Measurements from ENCODE around the gene DRGX.

Gene DRGX

DNA sequence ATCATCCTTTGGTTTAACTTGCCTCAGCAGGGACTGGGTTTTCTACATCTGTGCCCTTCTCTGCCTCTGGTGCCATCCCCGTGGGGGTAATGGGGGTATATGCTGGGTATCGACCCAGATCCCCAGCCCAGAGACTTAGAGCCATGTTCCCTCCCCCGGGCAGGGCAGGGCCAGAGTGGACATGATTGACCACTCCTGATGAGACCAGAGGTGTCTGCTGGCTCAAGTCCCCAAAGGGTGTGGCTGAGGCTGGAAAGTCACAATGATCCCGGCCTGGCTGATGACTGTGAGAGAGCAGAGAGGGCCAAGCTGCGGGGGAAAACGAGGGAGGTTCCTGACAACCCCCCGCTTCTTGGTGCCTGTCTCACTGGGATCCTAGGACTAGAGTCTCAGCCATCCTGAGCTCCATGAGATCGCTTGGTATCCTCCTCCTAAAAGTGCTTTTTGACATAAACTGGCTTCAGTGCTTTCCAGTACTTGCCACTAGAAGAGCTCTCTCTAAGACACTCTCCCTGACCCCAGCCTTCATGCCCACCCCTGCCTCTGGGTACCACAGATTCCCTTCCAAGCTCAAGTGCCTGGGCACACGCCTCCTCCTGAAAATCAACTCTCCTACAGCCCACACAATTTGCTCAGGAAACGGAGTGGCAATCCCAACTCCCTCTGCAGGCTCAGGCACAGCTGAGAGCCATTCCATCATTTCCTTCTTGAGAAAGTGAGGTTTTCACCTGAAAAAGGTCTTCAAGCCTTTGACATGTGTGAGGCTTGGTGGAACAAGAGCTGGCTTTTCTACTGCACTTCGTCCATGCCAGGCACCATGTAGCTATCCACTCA lies 33.9 kb downstream of the DRGX start:
- DNase-seq (ENCODE audit: low read depth in 3 of 3): no peak

DNA sequence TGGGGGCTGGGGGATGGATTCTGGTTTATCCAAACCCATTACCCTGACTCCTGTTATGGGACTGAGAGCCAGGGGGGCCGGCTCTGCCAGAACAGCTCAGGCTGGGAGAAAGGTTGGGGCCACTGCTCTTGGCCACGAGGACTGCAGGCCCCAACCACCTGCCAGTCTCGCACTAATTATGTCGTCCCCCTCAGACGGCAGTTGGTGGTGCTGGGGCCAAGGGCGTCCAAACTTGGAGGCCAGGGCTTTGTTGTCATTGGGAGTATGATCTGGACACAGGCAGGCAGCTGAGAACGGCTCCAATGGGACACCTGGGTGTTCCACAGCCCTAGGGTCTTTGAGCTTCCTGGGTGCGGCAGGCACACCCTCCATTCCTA lies 34.7 kb downstream of the DRGX start:
- no peak for DNase-seq (ENCODE audit: low read depth in 3 of 3)

DNA sequence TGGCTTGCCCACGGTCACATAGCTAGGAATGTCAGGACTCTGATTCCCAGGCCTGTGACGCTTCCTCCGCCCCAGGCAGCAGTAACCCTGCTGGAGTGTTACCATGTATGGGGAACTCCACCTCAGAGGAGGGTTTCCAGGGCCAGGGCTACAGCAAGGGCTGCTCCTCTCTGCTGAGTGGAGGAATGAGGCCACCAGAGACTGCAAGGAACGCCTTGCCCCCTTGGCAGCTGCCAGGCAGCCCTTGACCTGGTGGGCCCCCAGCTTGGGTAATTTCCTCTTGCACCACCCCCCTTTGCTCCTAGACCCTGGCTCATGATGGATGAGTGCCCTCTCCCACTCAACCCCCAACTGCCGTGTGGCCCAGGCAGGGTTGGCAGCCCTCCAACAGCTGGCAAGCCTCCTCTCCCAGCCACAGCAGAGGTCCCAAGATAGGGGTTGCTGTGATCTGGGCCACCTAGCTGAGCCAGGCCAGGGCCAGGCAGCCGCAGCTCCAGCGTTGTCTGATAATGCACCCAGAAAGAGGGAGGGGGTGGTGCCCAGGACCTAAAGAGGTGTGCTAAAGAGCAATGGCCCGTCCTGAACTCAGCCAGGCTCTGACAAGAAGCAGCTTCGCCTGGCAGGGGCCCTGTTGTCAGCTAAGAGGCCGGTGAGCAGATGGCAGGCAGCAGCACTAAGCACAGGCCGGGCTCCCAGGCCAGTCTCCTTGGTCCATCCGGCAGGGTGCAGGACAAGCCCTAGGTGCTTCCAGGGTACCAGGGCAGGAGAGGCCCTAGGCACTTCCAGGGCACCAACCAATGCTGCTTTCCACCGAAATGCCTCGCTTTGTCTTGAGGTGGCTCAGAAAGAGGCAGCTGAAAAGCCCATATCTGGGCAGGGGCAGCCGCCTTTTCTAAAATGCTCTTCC lies 35.4 kb downstream of the DRGX start:
- no peak for DNase-seq (ENCODE audit: low read depth in 3 of 3)

DNA sequence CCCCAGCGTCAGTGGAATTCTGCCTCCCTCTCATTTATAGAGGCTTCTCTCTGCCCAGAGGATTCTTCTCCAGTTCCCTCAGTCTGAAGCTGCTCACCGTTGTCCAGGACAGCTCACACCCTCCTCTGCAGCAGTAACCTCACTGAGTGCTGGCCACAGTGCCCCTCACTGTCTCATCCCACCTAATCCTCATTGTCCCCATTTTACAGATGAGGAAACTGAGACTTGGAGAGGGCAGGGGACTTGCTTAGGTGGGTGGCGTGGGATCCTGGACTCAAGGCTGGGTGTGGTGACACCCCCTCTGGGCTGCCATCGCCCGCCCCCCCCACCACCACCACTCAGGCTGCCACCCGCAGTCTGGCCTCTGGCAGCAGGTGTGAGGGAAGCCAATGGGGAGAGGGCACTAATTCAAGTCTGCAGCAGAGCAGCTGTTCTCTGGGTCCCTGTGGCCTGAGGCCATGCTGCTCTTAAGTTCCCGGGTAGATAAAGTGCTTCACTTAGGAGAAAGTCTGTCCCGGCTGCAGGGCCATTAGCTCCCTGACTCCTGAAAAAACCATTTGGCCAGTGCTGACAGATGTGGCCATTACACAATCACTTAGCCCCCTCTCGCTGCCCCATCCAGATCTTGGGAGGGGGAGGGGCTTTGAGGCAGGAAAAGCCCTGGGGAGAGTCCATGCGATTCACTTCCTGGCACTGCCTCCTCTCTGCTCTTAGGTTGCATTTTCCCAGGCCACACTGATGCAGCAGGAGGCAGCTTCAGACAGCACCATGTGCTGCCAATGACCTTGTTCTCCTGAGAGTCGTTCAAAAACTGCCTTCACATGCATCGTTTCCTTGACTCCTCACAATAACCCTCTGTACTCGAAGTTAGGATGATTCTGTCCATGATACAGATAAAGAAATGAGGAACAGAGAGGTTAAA lies 36.3 kb downstream of the DRGX start:
- DNase-seq (ENCODE audit: low read depth in 3 of 3): no peak

DNA sequence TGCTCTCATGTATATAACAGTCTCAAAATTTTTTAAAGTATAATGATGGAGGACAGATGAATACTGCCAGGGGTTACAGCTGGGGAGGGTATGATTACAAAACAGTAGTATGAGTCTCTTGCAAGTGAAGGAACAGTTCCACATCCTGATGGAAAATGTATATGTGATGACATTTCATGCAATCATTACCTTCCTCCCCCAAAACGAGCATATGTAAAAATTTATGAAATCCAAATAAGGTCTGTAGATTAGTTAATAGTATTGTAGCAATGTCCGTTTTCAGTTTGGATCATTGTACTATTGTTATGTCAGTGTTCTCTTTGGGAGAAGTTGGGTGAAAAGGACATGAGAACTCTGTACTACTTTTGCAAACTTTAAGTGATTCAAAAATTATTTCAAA lies 38.0 kb downstream of the DRGX start:
- DNase-seq (ENCODE audit: low read depth in 3 of 3): no peak

DNA sequence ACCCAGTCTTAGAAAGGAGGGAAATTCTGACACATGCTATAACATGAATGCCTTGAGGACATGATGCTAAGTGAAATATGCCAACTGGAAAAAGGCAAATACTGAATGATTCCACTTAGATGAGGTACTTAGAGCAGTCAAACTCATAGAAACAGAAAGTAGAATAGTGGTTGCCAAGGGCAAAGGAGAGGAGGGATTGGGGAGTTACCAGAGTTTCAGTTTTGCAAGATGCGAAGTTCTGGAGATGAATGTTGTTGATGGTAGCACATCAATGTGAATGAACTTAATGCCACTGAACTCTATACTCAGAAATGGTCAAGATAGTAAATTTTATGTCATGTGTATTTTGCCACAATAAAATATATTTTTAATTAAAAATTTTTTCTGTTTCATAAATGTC lies 38.9 kb downstream of the DRGX start:
- no peak for DNase-seq (ENCODE audit: low read depth in 3 of 3)

DNA sequence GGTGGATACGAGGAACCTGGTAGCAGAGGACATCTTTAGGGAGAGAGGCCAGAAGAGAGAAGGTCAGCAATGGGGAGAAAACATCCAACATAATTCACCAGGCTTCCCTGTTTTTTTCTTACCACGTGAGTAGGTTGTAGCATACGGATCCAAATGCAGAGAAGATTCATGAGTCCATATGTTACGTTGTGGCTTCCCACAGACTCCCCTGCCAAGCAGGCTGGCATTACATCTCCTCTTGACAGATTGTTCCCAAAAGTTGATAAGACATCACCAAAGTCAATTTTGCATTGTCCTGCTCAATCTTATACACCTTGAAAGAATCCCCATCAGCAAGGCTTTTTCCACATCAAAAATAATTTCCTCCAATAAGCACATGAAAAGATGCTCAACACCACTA lies 39.7 kb downstream of the DRGX start:
- DNase-seq (ENCODE audit: low read depth in 3 of 3): no peak

DNA sequence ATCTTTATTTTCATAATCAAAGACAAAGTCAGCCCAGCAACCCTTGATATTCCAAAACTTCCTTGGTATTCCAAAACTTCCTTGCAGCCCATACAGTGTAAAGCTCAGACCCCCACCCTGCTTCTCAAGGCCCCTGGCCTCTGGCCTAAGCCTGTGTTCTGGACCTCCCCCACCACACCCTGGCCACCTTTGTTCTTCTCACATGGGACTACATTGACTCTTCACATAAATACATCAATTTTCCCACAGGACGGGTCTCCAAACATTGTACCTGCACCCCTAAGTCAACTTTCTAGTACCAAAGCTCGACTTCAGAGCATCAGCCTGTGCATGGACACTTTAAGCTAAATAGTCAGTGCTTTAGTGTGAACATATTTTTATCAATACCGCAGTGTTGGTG lies 40.7 kb downstream of the DRGX start:
- no peak for DNase-seq (ENCODE audit: low read depth in 3 of 3)

DNA sequence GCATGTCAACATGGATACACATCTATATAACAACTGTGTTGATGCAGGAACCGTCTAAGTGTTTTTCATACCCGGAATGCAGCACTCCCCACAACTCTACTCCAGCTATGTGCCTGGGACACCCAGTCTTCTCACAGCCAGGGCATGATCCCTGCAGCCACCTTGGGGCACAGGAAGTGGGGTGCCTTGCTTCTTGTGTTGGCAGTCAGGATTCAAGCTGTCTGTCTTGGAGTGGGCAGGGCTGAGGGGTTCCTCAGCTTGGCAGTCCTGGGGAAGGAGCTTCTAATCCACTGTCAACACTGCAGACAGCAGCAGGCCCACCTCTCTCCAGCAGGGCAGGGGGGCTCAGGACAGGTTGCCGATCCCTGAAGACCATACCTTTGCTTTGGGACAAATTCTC lies 41.3 kb downstream of the DRGX start:
- DNase-seq (ENCODE audit: low read depth in 3 of 3): no peak

DNA sequence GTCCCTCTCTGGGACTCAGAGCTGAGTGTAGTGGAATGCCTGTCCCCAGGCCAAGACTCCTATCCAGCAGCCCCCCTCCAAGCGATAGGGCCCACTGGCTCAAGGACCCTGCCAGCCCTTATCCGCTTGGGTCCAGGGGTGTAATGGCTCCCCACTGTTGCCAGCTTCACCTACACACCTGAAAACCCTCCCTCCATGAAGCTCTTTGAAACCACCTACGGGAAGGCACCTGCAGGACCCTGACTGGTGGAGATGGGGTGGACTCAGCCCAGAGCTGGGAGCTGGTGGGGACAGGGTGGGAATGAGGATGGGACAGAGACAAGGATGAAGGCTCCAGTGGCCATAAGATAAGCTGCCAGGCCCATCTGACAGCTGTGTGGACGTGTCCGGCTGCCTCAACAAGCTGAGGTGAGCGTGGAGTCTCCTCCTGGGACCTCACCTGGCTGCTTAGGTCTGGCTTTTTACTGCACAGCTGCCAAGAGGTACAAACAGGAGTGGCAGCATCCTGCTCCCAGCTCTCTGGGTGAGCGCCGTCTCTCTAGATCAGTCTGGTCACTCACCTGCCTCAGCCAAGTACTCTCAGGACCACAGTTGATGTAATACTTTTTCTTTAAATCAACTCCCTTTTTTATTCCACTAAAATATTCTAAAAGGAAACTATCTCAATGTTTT lies 41.9 kb downstream of the DRGX start:
- no peak for DNase-seq (ENCODE audit: low read depth in 3 of 3)

DNA sequence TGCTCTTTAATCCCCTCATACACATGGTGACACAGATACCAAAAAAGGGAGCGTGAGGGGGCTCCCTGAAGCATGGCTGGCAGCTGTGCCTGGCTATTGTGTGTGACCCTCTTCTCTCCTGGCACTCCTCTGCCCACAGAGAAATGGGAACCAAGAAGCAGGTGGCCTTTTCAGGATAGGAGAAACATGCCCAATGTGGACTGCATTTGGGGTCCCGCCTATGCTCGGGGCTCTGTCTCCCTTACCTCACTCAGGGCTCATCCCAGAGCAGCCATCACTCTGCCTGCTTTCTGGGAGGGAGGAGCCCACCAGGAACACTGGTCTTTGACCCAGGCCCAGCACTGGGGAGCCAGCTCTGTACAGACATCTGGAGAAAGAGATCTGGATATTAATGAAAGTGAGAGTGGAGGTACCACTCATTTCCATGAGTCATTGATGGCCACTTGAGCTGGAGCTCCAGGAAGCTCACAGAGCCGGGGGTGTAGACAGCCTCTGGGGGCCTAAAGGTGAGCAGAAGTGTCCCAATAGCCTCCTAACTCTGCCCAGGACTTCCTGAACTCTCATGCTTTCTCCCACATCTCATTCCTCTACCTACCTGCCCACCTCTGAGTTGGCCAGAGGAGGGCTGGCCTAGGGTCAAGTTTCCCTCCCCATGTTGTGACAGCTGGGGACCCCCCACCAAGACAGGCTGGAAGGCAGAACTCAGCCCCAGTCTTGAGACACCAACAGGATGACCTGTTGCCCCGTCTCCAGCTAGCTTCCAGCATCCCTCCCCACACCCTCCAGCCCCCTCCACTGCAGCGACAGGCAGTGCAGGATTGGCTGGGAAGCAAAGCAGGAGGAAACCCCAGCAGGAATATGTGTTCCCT lies 42.6 kb downstream of the DRGX start:
- DNase-seq (ENCODE audit: low read depth in 3 of 3): no peak

DNA sequence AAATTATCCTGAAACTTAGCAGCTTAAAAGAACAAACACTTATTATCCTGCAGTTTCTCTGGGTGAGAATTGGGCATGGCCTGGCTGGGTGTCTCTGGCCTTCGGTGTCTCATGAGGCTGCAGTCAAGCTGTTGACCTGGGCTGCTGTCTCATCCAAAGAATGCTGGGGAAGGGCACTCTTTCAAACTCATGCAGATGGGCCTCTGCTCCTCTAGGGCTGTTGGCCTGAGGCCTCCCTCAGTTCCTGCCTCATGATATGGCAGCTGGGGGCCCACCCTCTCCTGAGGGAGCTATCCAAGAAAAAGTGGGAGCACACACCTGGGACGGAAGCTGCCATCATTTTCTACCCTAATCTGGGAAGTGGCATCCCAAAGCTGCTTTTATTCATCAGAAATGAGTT lies 43.6 kb downstream of the DRGX start:
- DNase-seq (ENCODE audit: low read depth in 3 of 3): no peak

DNA sequence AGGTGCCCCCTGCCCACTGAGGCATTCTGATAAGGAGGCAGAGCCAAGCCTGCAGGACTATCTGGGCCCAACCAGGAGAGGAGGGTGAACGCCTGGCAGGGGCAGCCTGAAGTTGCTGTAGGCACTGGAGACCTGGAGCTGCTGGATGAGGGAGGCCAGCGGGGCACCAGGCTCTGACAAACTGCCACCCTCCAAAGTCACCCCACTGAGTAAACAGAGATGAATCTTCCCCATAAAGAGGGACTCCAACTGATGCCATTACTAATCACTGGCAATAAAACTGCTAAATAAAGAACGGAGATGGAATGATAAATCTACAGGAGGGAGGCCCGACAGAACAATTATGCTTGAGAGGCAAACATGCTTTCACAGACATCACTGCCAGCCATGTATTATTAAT lies 44.2 kb downstream of the DRGX start:
- DNase-seq (ENCODE audit: low read depth in 3 of 3): no peak

DNA sequence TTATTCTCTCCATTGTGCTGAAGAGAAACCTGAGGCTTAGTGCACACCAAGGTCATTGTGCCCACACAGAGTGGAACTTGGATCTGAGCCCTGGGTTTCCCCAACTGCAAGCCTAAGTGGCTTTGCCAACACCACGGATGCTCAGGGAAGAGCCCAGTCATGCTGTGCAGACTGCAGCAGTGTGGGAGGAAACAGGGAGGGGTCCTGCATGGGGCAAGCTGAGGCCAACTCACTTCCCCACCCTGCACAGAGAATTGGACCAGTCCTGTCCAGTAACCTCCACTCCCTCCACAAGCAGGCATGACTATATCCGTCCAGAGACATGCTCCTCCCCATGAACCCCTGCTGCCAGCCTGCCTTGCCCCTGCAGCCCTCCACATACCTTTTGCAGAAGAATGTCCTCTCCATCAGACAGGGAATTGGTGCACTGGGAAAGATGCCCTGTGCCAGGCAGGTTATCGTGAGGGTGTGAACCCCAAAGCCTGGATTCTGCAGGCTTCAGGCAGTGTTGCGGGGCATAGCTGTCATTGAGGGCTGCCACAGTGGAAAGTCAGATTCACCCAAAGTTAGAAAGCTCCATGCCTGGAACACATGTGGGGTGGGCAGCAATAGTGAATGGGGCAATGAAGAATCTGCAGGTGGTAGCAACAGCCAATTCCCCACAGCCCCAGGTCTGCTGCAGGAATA lies 44.9 kb downstream of the DRGX start:
- DNase-seq (ENCODE audit: low read depth in 3 of 3): no peak

DNA sequence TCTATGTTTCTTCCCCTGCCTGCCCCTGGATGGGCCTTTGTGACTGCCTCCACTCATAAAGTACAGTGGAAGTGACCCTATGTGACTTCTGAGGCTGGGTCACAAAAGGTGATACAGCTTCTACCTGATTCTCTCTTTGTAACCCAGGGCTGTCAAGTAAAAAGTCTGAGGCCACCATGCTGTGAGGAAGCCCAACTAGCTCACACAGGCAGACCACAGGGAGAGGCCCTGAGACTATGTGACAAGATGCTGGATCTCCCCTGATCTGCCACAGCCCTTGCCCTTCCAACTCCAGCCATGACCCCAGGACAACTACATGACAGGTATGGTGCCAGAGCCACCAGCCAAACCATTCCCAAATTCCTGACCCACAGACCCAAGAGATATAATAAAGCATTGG lies 45.8 kb downstream of the DRGX start:
- no peak for DNase-seq (ENCODE audit: low read depth in 3 of 3)

DNA sequence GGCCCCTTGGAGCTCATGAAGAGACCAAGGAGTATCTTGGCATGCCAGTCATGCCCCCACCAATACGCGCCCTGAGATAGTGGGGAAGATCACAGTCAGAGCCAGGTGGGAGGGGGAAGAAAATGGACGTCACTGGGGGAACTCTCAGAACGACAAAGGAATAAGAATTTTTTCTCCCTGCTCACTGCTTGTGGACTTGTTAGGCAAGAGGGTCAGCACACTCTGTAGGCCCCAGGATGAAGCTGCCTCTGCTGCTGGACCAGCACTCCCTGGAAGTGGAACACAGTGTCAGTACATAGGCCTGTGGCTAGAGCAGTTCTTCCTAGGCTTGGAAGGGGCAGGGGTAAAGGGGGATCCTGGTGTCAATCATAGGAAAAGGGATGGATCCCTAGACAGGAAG lies 46.5 kb downstream of the DRGX start:
- no peak for DNase-seq (ENCODE audit: low read depth in 3 of 3)

DNA sequence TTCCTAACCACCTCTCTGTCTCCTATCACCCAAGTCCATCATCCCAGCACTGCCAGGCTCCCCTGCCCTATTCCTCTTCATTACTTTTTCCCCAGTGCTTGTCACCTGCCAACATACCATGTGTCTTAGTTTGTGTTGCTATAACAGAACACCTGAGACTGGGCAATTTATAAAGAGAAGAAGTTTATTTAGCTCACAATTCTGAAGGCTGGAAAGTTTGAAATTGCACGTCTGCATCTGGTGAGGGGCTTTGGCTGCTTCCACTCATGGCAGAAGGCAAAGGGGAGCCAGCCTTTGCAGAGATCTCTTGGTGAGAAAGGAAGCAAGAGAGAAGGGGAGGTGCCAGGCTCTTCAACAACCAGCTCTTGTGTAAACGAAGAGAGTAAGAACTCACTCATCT lies 47.3 kb downstream of the DRGX start:
- no peak for DNase-seq (ENCODE audit: low read depth in 3 of 3)

DNA sequence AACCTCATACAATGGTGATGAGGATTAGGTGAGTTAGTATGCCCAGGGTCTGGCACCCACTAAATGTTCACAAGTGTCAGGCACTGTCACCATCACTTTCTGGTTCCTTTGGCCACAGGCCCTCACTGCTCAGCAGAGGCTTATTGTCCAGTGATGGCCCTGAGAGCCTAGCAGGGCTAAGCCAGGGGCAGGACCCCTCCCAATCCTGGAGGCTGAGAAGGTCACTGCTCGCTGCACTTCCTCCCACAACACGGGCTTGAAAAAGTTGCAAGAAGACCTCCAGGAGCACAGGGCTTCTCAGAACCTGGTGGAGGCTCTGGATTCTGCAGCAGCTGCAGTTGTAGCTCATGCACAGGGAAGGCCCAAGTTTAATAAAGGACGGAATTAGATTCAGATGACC lies 48.1 kb downstream of the DRGX start:
- no peak for DNase-seq (ENCODE audit: low read depth in 3 of 3)

DNA sequence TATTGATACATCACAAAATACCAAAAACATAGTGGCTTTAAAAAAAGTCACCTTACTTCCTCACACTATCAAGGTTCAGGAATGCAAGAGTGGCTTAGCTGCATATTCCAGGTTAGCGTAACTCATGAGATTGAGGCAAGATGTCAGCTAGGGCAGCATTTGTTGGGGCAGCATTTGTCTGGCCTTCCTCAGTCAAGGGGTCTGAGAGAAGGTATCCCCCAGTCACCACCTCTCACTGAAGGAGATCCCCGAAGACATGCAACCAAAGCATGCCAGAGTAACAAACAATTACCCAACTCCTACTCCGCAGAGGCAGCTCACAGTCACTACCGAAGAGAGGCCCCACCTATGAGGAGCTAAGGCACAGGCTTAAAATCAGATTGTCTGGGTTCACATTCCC lies 48.5 kb downstream of the DRGX start:
- DNase-seq (ENCODE audit: low read depth in 3 of 3): no peak

DNA sequence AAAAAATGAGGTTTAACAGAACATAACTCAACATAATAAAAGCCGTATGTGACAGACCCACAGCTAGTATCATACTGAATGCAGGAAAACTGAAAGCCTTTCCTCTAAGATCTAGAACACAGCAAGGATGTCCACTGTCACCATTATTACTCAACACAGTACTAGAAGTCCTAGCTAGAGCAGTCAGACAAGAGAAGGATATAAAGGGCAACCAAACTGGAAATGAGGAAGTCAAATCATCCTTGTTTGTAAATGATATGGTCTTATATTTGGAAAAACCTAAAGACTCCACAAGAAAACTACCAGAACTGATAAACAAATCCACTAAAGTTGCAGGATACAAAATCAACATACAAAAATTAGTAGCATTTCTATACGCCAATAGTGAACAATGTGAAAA lies 51.0 kb downstream of the DRGX start:
- DNase-seq (ENCODE audit: low read depth in 3 of 3): no peak

All from stimulated activated CD4-positive, alpha-beta T cell treated with anti-CD3 and anti-CD28 coated beads, TNF-alpha, amount 100 ng/mL, for 24 hours (primary cell).